Common myeloid progenitor, CD34-positive (primary cell): ENCODE results near the gene TMEM45B.
"Not testable (repeated sequence)": the region's sequence is repeated elsewhere in the genome, so short reads cannot be mapped to it uniquely, and the experiment has no call there.

Source experiments
- CTCF ChIA-PET: fragments of 350-600 bp; sonication (Branson Sonifier 250); formaldehyde crosslinking; loops from one replicate; lab custom pipeline; 2021; ENCODE audit warnings: antibody characterized with exemption; lab: Charles Lee
- POLR2A ChIA-PET: fragments of 350-600 bp; sonication (Branson Sonifier 250); formaldehyde crosslinking; loops from one replicate; lab custom pipeline; 2021; ENCODE audit warnings: antibody characterized with exemption; lab: Charles Lee
- DNase-seq, 3 donors: peaks; one replicate each; pipeline versions ENCODE4 v3.0.0 to v3.0.0-alpha.2; 2013
- H3K27ac ChIP-seq, 2 experiments: 1 replicate in 1 of 2; 2 replicates in 1 of 2; pipeline ENCODE4 v1.7.0; 2013; ENCODE audit warnings: inconsistent platforms in 2 of 2, low read length in 2 of 2, mild to moderate bottlenecking in 2 of 2, low read depth in 1 of 2, moderate library complexity in 1 of 2; ENCODE audit not compliant: severe bottlenecking in 2 of 2, insufficient read depth in 1 of 2, poor library complexity in 1 of 2
- H3K27me3 ChIP-seq, 5 experiments: replicated peaks in 2 of 5; 1 replicate in 3 of 5; 2 replicates in 2 of 5; pipeline versions ENCODE4 v1.6.1 to v1.7.0; 2013; ENCODE audit warnings: low read length in 4 of 5, mild to moderate bottlenecking in 2 of 5, moderate library complexity in 2 of 5, inconsistent platforms in 1 of 5; ENCODE audit not compliant: insufficient read depth in 5 of 5, control insufficient read depth in 4 of 5
- H3K36me3 ChIP-seq, 4 experiments: 1 replicate in 2 of 4; 2 replicates in 2 of 4; pipeline versions ENCODE4 v1.6.1 to v1.7.0; 2013; ENCODE audit warnings: low read length in 3 of 4, control low read depth in 1 of 4, mild to moderate bottlenecking in 1 of 4; ENCODE audit not compliant: control insufficient read depth in 4 of 4, insufficient read depth in 4 of 4
- H3K4me1 ChIP-seq, 4 experiments: 1 replicate in 3 of 4; 2 replicates in 1 of 4; pipeline versions ENCODE4 v1.6.1 to v1.7.1; 2013; ENCODE audit warnings: low read length in 3 of 4, mild to moderate bottlenecking in 3 of 4, control low read depth in 1 of 4, inconsistent platforms in 1 of 4, moderate library complexity in 1 of 4; ENCODE audit not compliant: control insufficient read depth in 4 of 4, insufficient read depth in 4 of 4; ENCODE audit errors: control extremely low read depth in 1 of 4
- H3K4me3 ChIP-seq, 7 experiments: 1 replicate in 4 of 7; 2 replicates in 3 of 7; pipeline versions ENCODE4 v1.5.1 to v1.7.0; 2013; ENCODE audit warnings: mild to moderate bottlenecking in 7 of 7, low read length in 6 of 7, moderate library complexity in 6 of 7, inconsistent platforms in 2 of 7, low read depth in 2 of 7, control low read depth in 1 of 7; ENCODE audit not compliant: insufficient read depth in 4 of 7, control insufficient read depth in 1 of 7; ENCODE audit errors: extremely low read depth in 1 of 7
- H3K9me3 ChIP-seq, 5 experiments: 1 replicate in 4 of 5; 2 replicates in 1 of 5; pipeline versions ENCODE4 v1.6.1 to v1.7.1; 2013; ENCODE audit warnings: low read length in 4 of 5, mild to moderate bottlenecking in 2 of 5, inconsistent platforms in 1 of 5, low read depth in 1 of 5, moderate library complexity in 1 of 5; ENCODE audit not compliant: control insufficient read depth in 4 of 5, insufficient read depth in 2 of 5; ENCODE audit errors: control extremely low read depth in 1 of 5
- WGBS: methylation state at CpG from one replicate; pipeline ENCODE4 v1.1.5; 2013; ENCODE audit not compliant: insufficient coverage; 5-methylcytosine and 5-hydroxymethylcytosine counted together

Gene TMEM45B

GRCh38 chr11:129847361-129847760 lies 31.7 kb downstream of the TMEM45B start:
- H3K4me1 ChIP-seq, DNase-seq, H3K9me3 ChIP-seq, H3K36me3 ChIP-seq, CTCF ChIA-PET, POLR2A ChIA-PET, H3K27ac ChIP-seq, H3K27me3 ChIP-seq: not testable (repeated sequence)
- WGBS: no CpG with 5 or more reads among the region's 3 CpGs
- H3K4me3 ChIP-seq: peak overlapping the region in 1 of 7 experiments; percentile 26

DNA sequence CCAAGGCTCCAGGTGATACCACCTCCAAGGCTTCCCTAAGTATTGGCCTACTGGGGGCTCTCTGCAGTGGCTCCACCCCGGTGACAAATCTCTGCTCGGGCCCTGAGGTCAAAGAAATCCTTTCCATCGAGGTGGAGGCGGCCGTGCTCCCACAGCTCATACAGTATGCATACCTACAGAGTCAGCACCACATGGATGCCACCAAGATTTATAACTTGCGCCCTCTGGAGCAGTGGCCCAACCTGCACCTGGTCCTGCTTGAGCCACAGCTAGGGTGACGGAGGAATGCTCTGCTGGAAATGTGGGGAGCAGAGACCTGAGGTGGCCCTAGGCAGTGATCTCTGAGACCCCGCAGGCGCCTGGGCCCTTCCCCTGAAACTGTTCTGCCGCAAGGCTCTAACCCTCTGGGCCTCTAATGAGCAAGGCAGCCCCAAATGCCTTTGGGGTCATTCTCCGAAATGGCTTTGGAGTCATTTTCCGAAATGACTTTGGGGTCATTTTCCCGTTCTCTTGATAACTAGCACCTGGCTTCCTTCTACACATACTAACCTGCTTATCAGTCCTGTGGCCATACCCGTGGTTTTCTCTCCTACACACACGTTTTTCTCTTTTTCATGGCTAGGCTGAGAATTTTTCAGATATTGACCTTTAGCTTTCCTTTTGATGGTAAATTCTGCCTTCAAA lies 33.9 kb downstream of the TMEM45B start:
- 90% methylated on average over 12 of the region's 15 CpGs for WGBS
- Histone ChIP-seq H3K27me3 (no peaks in the 10 kb centered on the region), H3K9me3 (no peaks in the 10 kb centered on the region), H3K27ac (no peak overlapping the region), H3K36me3 (no peaks in the 10 kb centered on the region), H3K4me3 (no peak overlapping the region), H3K4me1 (peaks cover 0 to 15% (median 12%) of the 10 kb centered on the region in 4 experiments)
- POLR2A ChIA-PET: no interaction called here
- CTCF ChIA-PET: no interaction called here
- DNase-seq: no peak

DNA sequence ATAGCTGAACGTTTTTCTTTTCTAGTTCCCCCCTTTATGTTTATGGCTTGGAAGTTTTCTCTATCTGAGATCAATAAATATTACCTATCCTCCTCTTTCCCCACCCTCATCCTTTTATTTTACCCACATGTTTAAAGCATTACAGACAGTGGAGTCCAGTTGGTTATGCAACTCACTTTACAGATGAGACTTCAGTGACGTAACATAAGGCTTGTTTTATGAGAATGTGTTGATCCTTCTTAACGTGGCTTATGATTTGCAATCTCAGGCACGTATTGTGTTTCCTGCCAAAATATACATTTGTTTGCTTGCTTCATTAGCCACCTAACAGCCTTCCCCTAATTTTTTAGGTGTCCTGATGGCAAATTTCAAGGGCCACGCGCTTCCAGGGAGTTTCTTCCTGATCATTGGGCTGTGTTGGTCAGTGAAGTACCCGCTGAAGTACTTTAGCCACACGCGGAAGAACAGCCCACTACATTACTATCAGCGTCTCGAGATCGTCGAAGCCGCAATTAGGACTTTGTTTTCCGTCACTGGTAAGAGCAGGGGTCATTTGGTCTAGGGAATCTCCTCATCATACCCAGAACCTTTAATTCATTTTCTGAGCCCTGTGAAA lies 36.6 kb downstream of the TMEM45B start:
- no peaks in the 10 kb centered on the region for H3K27me3 ChIP-seq
- WGBS: 90% methylated on average over 8 of the region's 15 CpGs
- ChIA-PET POLR2A (no interaction called here), CTCF (no interaction called here)
- no peak for DNase-seq
- H3K27ac ChIP-seq: no peak overlapping the region
- H3K4me1 ChIP-seq: peaks cover 0 to 8% (median 4%) of the 10 kb centered on the region in 4 experiments
- H3K36me3 ChIP-seq: peaks cover 0 to under 1% (median 0%) of the 10 kb centered on the region in 4 experiments
- no peaks in the 10 kb centered on the region for H3K9me3 ChIP-seq
- no peak overlapping the region for H3K4me3 ChIP-seq

- CTCF ChIA-PET: interaction anchor here (1.3 kb wide), 1 partner anchor 29 kb away, joined by 4 read pairs; no protein-coding TSS in a partner anchor
- POLR2A ChIA-PET: no interaction called here
- H3K9me3 ChIP-seq: no peaks in the 10 kb centered on the region
- 61% methylated on average over 9 of the region's 10 CpGs for WGBS
- H3K36me3 ChIP-seq: peaks cover 0 to 3% (median 2%) of the 10 kb centered on the region in 4 experiments
- H3K4me3 ChIP-seq: no peak overlapping the region
- no peak overlapping the region for H3K27ac ChIP-seq
- peaks cover 0 to 8% (median 4%) of the 10 kb centered on the region in 4 experiments for H3K4me1 ChIP-seq
- no peaks in the 10 kb centered on the region for H3K27me3 ChIP-seq
- DNase-seq: peak in 2 of 3 donors; percentile 16 to 17
Measured at GRCh38 chr11:129853518-129854231, 38.0 kb downstream of the TMEM45B start.

DNA sequence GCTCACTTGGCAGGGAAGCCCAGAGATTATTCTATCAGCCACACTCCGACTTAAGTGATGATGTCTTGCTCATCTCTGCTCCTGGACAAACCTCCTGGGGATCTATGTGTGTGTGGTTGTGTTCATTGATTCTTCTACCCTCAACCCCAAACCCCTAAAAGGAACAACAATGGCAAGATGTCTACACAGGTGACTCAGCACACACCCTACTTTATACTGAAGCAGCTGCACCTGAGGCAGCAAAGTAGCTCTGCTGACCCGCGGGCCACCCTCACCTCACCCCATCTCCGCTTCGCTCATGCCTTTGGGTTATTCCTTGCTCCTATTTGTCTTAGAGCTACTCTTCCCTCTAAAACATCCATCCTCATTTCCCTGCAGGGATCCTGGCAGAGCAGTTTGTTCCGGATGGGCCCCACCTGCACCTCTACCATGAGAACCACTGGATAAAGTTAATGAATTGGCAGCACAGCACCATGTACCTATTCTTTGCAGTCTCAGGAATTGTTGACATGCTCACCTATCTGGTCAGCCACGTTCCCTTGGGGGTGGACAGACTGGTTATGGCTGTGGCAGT lies 38.7 kb downstream of the TMEM45B start:
- H3K4me1 ChIP-seq: peaks cover 0 to 8% (median 4%) of the 10 kb centered on the region in 4 experiments
- H3K9me3 ChIP-seq: no peaks in the 10 kb centered on the region
- no peak for DNase-seq
- no peak overlapping the region for H3K27ac ChIP-seq
- H3K27me3 ChIP-seq: no peaks in the 10 kb centered on the region
- peaks cover 0 to 3% (median 2%) of the 10 kb centered on the region in 4 experiments for H3K36me3 ChIP-seq
- WGBS: 92% methylated on average over 6 of the region's 7 CpGs
- ChIA-PET POLR2A (no interaction called here), CTCF (interaction anchor here (1.3 kb wide), 1 partner anchor 28 kb away, joined by 4 read pairs; no protein-coding TSS in a partner anchor)
- no peak overlapping the region for H3K4me3 ChIP-seq

GRCh38 chr11:129855086-129855485 lies 39.4 kb downstream of the TMEM45B start:
- WGBS: 94% methylated on average over 10 of the region's 11 CpGs
- Histone ChIP-seq H3K9me3 (no peaks in the 10 kb centered on the region), H3K4me1 (peaks cover 0 to 8% (median 4%) of the 10 kb centered on the region in 4 experiments), H3K27ac (no peak overlapping the region), H3K27me3 (no peaks in the 10 kb centered on the region), H3K36me3 (peaks cover 2 to 6% (median 4%) of the 10 kb centered on the region in 4 experiments), H3K4me3 (no peak overlapping the region)
- no peak for DNase-seq
- CTCF ChIA-PET: no interaction called here
- POLR2A ChIA-PET: no interaction called here
